IMR-90 (cell line): ENCODE results near the gene PROCA1. TPM values are rescaled to one million over a fixed set of nuclear protein-coding genes. Genes with fewer than 3 reads are reported as not detected.

Source experiments
- ATAC-seq: fragments of 200-7000 bp; cut with Tn5 transposase; 2 replicates; pipeline ENCODE4 v1.9.1; 2020; ENCODE audit warnings: low read depth, mild to moderate bottlenecking, moderate library complexity
- BruUV-seq: library from RNA; stranded (reverse); fragments of 400-500 nt; replicated peaks from 2 replicates; lab custom pipeline; 2021; lab: Mats Ljungman, UMichigan
- CTCF ChIA-PET: fragments of 300-600 bp; formaldehyde crosslinking; extraction: SDS; loops from one replicate; lab custom pipeline; 2021; ENCODE audit warnings: antibody characterized with exemption; lab: Yijun Ruan, JAX
- POLR2A ChIA-PET: fragments of 300-600 bp; sonication (Branson Sonifier 250); formaldehyde crosslinking; loops from one replicate; lab custom pipeline; 2022; ENCODE audit warnings: antibody characterized with exemption; ENCODE audit not compliant: unreplicated experiment; lab: Charles Lee
- DNase-seq: peaks from one replicate; pipeline ENCODE4 v3.0.0; 2013
- H2AFZ ChIP-seq: replicated peaks from 2 replicates; pipeline ENCODE3; 2013; ENCODE audit warnings: low read length, mild to moderate bottlenecking; ENCODE audit not compliant: poor library complexity
- H2AK5ac ChIP-seq: 2 replicates; pipeline ENCODE4 v1.6.1; 2013; ENCODE audit warnings: low read depth, low read length, inconsistent platforms
- H2AK9ac ChIP-seq: replicated peaks from 2 replicates; pipeline ENCODE3; 2013; ENCODE audit warnings: mild to moderate bottlenecking, low read depth, low read length, moderate library complexity; ENCODE audit not compliant: poor library complexity
- H2BK120ac ChIP-seq: 2 replicates; pipeline ENCODE4 v1.6.1; 2013; ENCODE audit warnings: low read depth, low read length, inconsistent platforms
- H2BK15ac ChIP-seq: 3 replicates; pipeline ENCODE4 v1.6.1; 2013; ENCODE audit warnings: low read depth, low read length, inconsistent platforms
- H2BK20ac ChIP-seq: 2 replicates; pipeline ENCODE4 v1.6.1; 2013; ENCODE audit warnings: low read depth, mild to moderate bottlenecking, inconsistent platforms, low read length, moderate library complexity
- H2BK5ac ChIP-seq: 2 replicates; pipeline ENCODE4 v1.6.1; 2013; ENCODE audit warnings: mild to moderate bottlenecking, low read depth, low read length, inconsistent platforms; ENCODE audit not compliant: poor library complexity, severe bottlenecking
- H3K14ac ChIP-seq: replicated peaks from 2 replicates; pipeline ENCODE4 v1.6.1; 2013; ENCODE audit warnings: low read depth, low read length, inconsistent platforms
- H3K18ac ChIP-seq: 2 replicates; pipeline ENCODE4 v1.6.1; 2013; ENCODE audit warnings: low read depth, low read length, control low read depth
- H3K23ac ChIP-seq: 2 replicates; pipeline ENCODE4 v1.6.1; 2013; ENCODE audit warnings: low read depth, low read length, inconsistent platforms
- H3K27ac ChIP-seq: 2 replicates; pipeline ENCODE4 v1.5.1; 2013; ENCODE audit warnings: mild to moderate bottlenecking, control low read depth, low read length; ENCODE audit not compliant: insufficient read depth
- H3K27me3 ChIP-seq: 2 replicates; pipeline ENCODE4 v1.6.1; 2013; ENCODE audit warnings: low read length; ENCODE audit not compliant: control insufficient read depth, insufficient read depth
- H3K36me3 ChIP-seq: 2 replicates; pipeline ENCODE4 v1.6.1; 2013; ENCODE audit warnings: low read length, mixed read lengths; ENCODE audit not compliant: control insufficient read depth, insufficient read depth
- H3K4ac ChIP-seq: 2 replicates; pipeline ENCODE4 v1.6.1; 2013; ENCODE audit warnings: low read depth, low read length, inconsistent platforms
- H3K4me1 ChIP-seq: 2 replicates; pipeline ENCODE4 v1.6.1; 2013; ENCODE audit warnings: low read length, mixed read lengths; ENCODE audit not compliant: control insufficient read depth, insufficient read depth
- H3K4me2 ChIP-seq: 2 replicates; pipeline ENCODE4 v1.6.1; 2013; ENCODE audit warnings: low read depth, mild to moderate bottlenecking, control low read depth, low read length, moderate library complexity
- H3K4me3 ChIP-seq: 2 replicates; pipeline ENCODE4 v1.5.1; 2013; ENCODE audit warnings: low read depth, mild to moderate bottlenecking, control low read depth, low read length, moderate library complexity; ENCODE audit not compliant: insufficient read depth
- H3K56ac ChIP-seq: 2 replicates; pipeline ENCODE4 v1.6.1; 2013; ENCODE audit warnings: low read length, inconsistent platforms; ENCODE audit not compliant: insufficient read depth; ENCODE audit errors: extremely low read depth
- H3K79me1 ChIP-seq, 2 experiments: 2 replicates each; pipeline ENCODE4 v1.6.1; 2013; ENCODE audit warnings: low read length in 2 of 2, inconsistent platforms in 1 of 2, low read depth in 1 of 2
- H3K9ac ChIP-seq: 2 replicates; pipeline ENCODE4 v1.6.1; 2013; ENCODE audit warnings: low read depth, low read length, control low read depth
- H3K9me1 ChIP-seq: 2 replicates; pipeline ENCODE4 v1.6.1; 2013; ENCODE audit warnings: low read length, inconsistent platforms; ENCODE audit not compliant: insufficient read depth
- H3K9me3 ChIP-seq: 2 replicates; pipeline ENCODE4 v1.6.1; 2013; ENCODE audit warnings: low read length; ENCODE audit not compliant: control insufficient read depth, insufficient read depth
- H4K20me1 ChIP-seq: 2 replicates; pipeline ENCODE4 v1.6.1; 2013; ENCODE audit warnings: low read length, inconsistent platforms; ENCODE audit not compliant: insufficient read depth
- H4K5ac ChIP-seq: 2 replicates; pipeline ENCODE4 v1.6.1; 2013; ENCODE audit warnings: mild to moderate bottlenecking, low read depth, low read length, control low read depth
- H4K8ac ChIP-seq, 2 experiments: 2 replicates each; pipeline ENCODE4 v1.6.1; 2013; ENCODE audit warnings: low read depth in 2 of 2, low read length in 2 of 2, control low read depth in 1 of 2, inconsistent platforms in 1 of 2
- H4K91ac ChIP-seq: 2 replicates; pipeline ENCODE4 v1.6.1; 2013; ENCODE audit warnings: low read depth, low read length, inconsistent platforms; ENCODE audit not compliant: insufficient read depth
- MAZ ChIP-seq: IDR thresholded peaks from 2 replicates; pipeline ENCODE4 v1.6.1; 2012; ENCODE audit warnings: low read depth, mild to moderate bottlenecking, low read length, improper control_type of control experiment, moderate library complexity, borderline replicate concordance
- MXI1 ChIP-seq: IDR thresholded peaks from 2 replicates; pipeline ENCODE4 v1.6.1; 2012; ENCODE audit warnings: low read depth, mild to moderate bottlenecking, low read length, moderate library complexity, borderline replicate concordance
- NFE2L2 ChIP-seq: fragments of 150-350 bp; IDR thresholded peaks from 2 replicates; pipeline ENCODE4 v1.6.1; 2016; ENCODE audit warnings: low read depth, mild to moderate bottlenecking, low read length
- POLR2A ChIP-seq: IDR thresholded peaks from 2 replicates; pipeline ENCODE4 v1.6.1; 2012; ENCODE audit warnings: mild to moderate bottlenecking, low read depth, low read length
- WGBS, 2 experiments: methylation state at CpG; one replicate each; pipeline versions ENCODE4 v1.1.5 to v1.1.7; 2013; ENCODE audit warnings: missing lambda C conversion rate in 2 of 2; ENCODE audit not compliant: insufficient read length in 1 of 2; ENCODE audit errors: extremely low coverage in 2 of 2; 5-methylcytosine and 5-hydroxymethylcytosine counted together
- dilution Hi-C: fragments of 300-500 bp; cut with HindIII; formaldehyde crosslinking; loops from one replicate; pipeline ENCODE4 v1.14.3; 2018; ENCODE audit warnings: low sequenced_read_pairs; ENCODE audit not compliant: unreplicated experiment
- in situ Hi-C: fragments of 300-500 bp; cut with MboI; formaldehyde crosslinking; loops from 3 replicates; pipeline ENCODE4 v1.14.3; 2019; ENCODE audit warnings: low sequenced_read_pairs, inconsistent platforms, mixed read lengths
- intact Hi-C: fragments of 100-400 bp; cut with micrococcal nuclease; formaldehyde crosslinking; loops from 2 replicates; pipeline ENCODE4 v1.10.0; 2022
- polyA plus RNA-seq, 3 experiments: library from polyadenylated mRNA; depleted of rRNA; stranded (reverse); fragments of >200 nt; gene quantifications; 2 replicates each; pipeline ENCODE4 v1.2.3, GENCODE V29; 2012; ENCODE audit warnings: low replicate concordance in 1 of 3
- total RNA-seq: library from RNA; depleted of rRNA; stranded (reverse); fragments of >200 nt; gene quantifications from 2 replicates; pipeline ENCODE4 v1.2.3, GENCODE V29; 2012
- TF ChIP-seq, protein P1 (sequence below): fragments of 150-350 bp; IDR thresholded peaks from 2 replicates; pipeline ENCODE4 v1.6.1; 2017; ENCODE audit warnings: mild to moderate bottlenecking, antibody characterized with exemption, low read length, low read depth

Gene PROCA1
- total and polyA plus RNA-seq, 2 of the 4 experiments (the other 2 are of a cell fraction), result 0.36 to 1.7 TPM

DNA sequence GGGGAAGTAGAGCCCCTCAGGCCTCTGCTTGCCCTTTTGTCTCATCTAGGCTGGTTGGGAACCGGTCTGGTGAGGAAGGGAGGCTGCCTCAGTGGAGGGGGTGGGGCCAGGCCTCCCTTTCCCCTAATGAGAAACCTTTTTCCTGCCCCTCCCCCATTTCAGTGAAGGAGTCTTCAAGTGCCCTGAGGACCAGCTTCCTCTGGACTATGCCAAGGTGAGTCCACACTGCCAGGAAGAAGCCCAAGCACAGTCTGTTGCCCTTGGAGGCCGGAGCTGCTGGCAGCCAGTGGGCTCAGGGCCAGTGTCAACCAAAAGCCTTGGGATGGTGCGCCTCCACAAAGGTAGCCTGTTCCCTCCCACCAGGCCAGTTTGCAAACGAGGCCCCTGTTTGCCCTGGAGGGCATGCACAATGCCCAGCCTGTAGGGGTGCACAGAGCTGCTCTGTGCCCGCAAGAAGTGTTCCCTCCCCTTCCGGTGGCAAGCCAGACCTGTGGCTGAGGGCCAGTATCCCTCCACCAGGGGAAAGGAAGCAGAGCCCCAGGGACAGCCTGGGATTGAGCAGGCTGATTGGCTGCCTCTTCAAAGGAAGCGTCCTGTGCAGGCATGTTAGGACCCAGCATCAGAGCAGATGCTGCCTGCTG, 35.5 kb upstream of the PROCA1 start:
- CTCF ChIA-PET, result interaction anchor here (1.1 to 5.4 kb wide), 2 partner anchors 16 to 19 kb away, joined by 3 to 60 read pairs; partner anchors contain the start of genes NEK8 and TLCD1
- H3K9me1 ChIP-seq, result peaks cover 8% of the 10 kb centered on the region; the same call in 1 of the 2 replicates
- H2AFZ ChIP-seq, result no peak overlapping the region
- H3K9me3 ChIP-seq, result no peaks in the 10 kb centered on the region
- peaks cover 51% of the 10 kb centered on the region for H3K36me3 ChIP-seq
- POLR2A ChIA-PET, result interaction anchor here (0.6 to 1.7 kb wide), 2 partner anchors 20 to 1995 kb away, joined by 3 to 6 read pairs; no protein-coding TSS in a partner anchor
- no peak overlapping the region for H2AK5ac ChIP-seq
- DNase-seq (no peak), ATAC-seq (no peak)
- H2BK20ac ChIP-seq, result no peak overlapping the region
- peaks cover 16 to 70% of the 10 kb centered on the region in 2 experiments for H3K79me1 ChIP-seq
- H3K4me1 ChIP-seq, result peaks cover 16% of the 10 kb centered on the region
- H3K56ac ChIP-seq, result no peak overlapping the region
- no peak overlapping the region for H3K14ac ChIP-seq
- 71% methylated on average over 4 of the region's 7 CpGs; no CpG with 5 or more reads in 1 of the 2 experiments for WGBS, 2 experiments
- no peak overlapping the region for H2BK5ac ChIP-seq
- BruUV-seq, result no TSS peak
- dilution Hi-C loops, result no loop called here
- TF ChIP-seq MXI1 (no peak), NFE2L2 (no peak), POLR2A (no peak), MAZ (no peak)
- TF ChIP-seq, protein P1, sequence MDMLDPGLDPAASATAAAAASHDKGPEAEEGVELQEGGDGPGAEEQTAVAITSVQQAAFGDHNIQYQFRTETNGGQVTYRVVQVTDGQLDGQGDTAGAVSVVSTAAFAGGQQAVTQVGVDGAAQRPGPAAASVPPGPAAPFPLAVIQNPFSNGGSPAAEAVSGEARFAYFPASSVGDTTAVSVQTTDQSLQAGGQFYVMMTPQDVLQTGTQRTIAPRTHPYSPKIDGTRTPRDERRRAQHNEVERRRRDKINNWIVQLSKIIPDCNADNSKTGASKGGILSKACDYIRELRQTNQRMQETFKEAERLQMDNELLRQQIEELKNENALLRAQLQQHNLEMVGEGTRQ, result no peak
- H4K20me1 ChIP-seq, result peaks cover 79% of the 10 kb centered on the region
- no peaks in the 10 kb centered on the region for H3K27me3 ChIP-seq
- no peak overlapping the region for H4K8ac ChIP-seq
- no peak overlapping the region for H3K4ac ChIP-seq
- H2BK120ac ChIP-seq, result no peak overlapping the region
- intact Hi-C loops, result no loop called here
- no peak overlapping the region for H3K18ac ChIP-seq
- H2AK9ac ChIP-seq, result peak overlapping the region; percentile 99
- no peak overlapping the region for H3K27ac ChIP-seq
- no peak overlapping the region for H3K23ac ChIP-seq
- no peak overlapping the region for H4K5ac ChIP-seq
- no peak overlapping the region for H3K4me2 ChIP-seq
- in situ Hi-C loops, result no loop called here
- H4K91ac ChIP-seq, result no peak overlapping the region
- H3K9ac ChIP-seq, result no peak overlapping the region
- H2BK15ac ChIP-seq, result no peak overlapping the region
- no peak overlapping the region for H3K4me3 ChIP-seq
